Measurements from ENCODE around the gene SLC2A8.

The SLC2A8 gene

DNA sequence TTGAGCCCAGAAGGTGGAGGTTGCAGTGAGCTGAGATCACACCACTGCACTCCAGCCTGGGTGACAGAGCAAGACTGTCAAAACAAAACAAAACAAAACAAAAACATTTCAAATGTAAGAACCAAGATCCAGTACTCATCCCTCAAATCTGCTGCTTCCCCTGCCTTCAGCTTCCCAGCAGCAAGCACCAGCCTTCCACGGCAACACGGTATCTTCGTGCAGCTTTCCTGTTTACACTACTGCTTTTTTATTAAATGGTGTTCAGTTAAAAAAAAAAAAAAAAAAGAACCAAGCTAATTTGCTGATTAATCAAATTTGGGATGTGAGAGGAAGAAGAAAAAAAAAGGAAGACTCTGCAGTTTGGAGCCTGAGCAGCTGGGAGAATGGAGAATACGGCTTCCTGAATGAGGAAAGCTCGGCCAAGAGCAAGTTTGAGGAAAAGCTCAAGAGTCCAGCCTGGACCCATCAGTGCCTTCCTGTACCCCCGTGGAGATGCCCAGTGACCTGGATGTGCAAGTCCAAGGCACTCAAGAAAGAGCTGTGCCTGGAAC, 28.0 kb upstream of the SLC2A8 start:
- intact Hi-C loops (cut with DNase I; ENCODE audit: low total_unique reads) = no loop called here
- Histone ChIP-seq H3K4me3 (no peak overlapping the region), H3K4me1 (peaks cover 0 to 10% (median 0%) of the 10 kb centered on the region in 4 donors), H3K27ac (no peak overlapping the region), H3K27me3 (no peaks in the 10 kb centered on the region), H3K9me3 (no peaks in the 10 kb centered on the region), H3K36me3 (peaks cover 29 to 51% (median 32%) of the 10 kb centered on the region in 3 donors)
- TF ChIP-seq, protein P1, sequence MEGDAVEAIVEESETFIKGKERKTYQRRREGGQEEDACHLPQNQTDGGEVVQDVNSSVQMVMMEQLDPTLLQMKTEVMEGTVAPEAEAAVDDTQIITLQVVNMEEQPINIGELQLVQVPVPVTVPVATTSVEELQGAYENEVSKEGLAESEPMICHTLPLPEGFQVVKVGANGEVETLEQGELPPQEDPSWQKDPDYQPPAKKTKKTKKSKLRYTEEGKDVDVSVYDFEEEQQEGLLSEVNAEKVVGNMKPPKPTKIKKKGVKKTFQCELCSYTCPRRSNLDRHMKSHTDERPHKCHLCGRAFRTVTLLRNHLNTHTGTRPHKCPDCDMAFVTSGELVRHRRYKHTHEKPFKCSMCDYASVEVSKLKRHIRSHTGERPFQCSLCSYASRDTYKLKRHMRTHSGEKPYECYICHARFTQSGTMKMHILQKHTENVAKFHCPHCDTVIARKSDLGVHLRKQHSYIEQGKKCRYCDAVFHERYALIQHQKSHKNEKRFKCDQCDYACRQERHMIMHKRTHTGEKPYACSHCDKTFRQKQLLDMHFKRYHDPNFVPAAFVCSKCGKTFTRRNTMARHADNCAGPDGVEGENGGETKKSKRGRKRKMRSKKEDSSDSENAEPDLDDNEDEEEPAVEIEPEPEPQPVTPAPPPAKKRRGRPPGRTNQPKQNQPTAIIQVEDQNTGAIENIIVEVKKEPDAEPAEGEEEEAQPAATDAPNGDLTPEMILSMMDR (IDR thresholded peaks at IDR 0.05) = no peak
- DNase-seq = no peak

DNA sequence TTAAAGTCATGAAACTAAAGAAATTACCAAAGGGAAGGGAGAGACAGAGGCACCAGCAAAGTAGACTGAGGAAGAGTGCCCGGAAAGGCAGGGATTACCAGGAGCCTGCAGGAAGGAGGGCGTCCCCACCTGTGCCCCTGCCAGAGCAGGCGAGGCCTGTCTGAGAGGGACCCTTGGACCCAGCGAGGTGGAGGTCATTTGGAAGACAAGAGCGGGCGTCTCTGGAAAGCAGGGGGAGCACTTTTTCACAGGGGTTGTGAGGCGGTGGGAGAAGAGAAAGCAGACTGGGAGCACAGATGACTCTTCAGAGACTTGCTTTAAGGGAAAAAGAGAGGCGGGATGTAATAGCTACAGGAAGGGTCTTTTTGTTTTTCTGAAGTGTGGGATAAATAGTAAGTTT, 27.5 kb upstream of the SLC2A8 start:
- no peak overlapping the region for H3K27ac ChIP-seq
- H3K4me1 ChIP-seq = peaks cover 0 to 10% (median 0%) of the 10 kb centered on the region in 4 donors
- DNase-seq = no peak
- H3K36me3 ChIP-seq = peaks cover 24 to 46% (median 32%) of the 10 kb centered on the region in 3 donors
- no peaks in the 10 kb centered on the region for H3K27me3 ChIP-seq
- TF ChIP-seq, protein P1 (IDR thresholded peaks at IDR 0.05) = no peak
- intact Hi-C loops (cut with DNase I; ENCODE audit: low total_unique reads) = no loop called here
- no peak overlapping the region for H3K4me3 ChIP-seq
- H3K9me3 ChIP-seq = no peaks in the 10 kb centered on the region

DNA sequence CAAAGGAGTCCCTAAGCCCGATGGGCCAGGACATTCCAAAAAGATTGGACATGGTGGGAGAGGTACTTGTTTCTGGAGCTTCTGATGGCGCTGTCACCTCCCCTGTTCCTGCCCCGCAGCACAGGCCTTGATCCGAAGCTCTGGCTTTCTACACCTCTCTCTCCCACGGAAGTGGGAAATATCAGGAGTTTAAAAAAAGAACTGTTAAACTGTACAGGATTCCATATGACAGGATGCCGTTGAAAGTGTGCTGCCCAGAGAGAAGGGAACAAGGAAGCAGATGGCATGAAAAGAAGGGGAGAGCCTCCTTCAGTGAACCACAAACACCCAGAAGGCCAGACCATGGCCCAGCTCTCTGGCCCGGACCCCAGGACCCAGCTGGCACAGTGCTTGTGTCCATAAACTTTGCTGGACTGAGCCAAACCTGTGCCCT, 26.8 kb upstream of the SLC2A8 start:
- intact Hi-C loops (cut with DNase I; ENCODE audit: low total_unique reads) = no loop called here
- no peak for DNase-seq
- Histone ChIP-seq H3K9me3 (no peaks in the 10 kb centered on the region), H3K27ac (no peak overlapping the region), H3K27me3 (no peaks in the 10 kb centered on the region), H3K4me1 (peaks cover 0 to 10% (median 0%) of the 10 kb centered on the region in 4 donors), H3K4me3 (no peak overlapping the region), H3K36me3 (peaks cover 17 to 39% (median 26%) of the 10 kb centered on the region in 3 donors)
- TF ChIP-seq, protein P1 (IDR thresholded peaks at IDR 0.05) = no peak

DNA sequence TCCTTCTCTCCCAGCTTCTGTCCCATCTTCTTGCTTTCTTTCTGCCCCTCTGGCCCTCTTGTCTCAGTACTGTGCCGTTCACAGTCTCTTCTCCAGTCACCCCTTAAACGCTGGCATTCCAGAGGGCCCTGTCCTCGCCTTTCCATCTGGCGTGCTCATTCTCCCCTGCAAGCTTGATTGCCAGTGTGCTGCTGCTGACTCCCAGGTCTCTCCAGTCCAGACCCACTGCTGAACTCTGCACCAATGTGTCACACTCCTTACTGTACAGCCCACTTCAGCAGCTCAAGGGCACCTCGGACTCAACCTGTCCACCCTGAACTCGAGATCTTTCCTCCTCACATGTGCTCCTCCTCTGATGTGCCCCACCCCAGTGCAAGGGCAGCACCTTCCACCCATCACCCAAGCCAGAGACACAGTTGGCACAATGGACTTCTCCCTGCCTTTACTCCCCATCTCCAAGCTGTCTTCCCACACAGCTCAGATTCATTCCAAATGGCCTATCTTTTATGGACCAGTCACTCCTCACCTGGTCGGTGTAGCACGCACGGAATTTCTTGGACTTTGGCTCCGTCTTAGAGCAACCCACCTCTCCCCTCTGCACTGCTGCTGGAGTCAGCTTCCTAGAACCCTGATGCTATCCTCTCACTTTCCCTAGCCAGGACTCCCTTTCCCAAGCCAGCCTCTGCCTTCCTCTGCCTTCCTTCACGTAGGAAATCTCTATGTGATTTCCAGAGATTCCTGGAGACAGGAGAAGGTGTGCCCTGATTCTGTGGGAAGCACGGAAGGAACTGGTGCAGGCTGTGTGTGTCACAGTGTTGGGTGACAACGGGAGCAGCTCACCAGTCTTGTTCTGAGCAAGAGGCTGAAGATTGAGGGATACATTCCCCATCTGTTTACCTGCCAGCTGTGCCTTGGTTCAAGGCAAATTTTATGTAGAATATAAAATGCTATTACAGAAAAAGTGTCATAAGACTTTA, 26.0 kb upstream of the SLC2A8 start:
- DNase-seq = no peak
- TF ChIP-seq, protein P1 (IDR thresholded peaks at IDR 0.05) = no peak
- Histone ChIP-seq H3K4me3 (no peak overlapping the region), H3K9me3 (no peaks in the 10 kb centered on the region), H3K27ac (no peak overlapping the region), H3K36me3 (peaks cover 11 to 31% (median 20%) of the 10 kb centered on the region in 3 donors), H3K4me1 (peaks cover 0 to 10% (median 0%) of the 10 kb centered on the region in 4 donors), H3K27me3 (no peaks in the 10 kb centered on the region)
- intact Hi-C loops (cut with DNase I; ENCODE audit: low total_unique reads) = no loop called here

DNA sequence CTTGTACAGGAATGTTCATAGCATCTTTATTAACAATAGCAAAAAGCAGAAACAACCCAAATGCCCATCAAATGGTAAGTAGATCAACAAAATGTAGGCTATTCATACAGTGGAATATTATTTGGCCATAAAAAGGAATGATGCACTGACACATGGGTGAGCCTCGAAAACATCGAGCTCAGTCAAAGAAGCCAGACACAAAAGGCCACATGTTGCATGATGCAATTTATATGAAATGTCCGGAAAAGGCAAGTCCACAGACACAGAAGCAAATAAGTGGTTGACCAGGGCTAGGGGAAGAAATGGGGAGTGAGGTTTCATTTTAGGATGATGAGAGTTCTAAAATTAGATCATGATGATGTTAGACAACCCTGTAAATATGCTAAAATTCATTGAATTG, 16.5 kb upstream of the SLC2A8 start:
- Histone ChIP-seq H3K4me3 (no peak overlapping the region), H3K4me1 (no peaks in the 10 kb centered on the region), H3K27ac (no peak overlapping the region), H3K27me3 (no peaks in the 10 kb centered on the region), H3K36me3 (peaks cover 0 to 13% (median 0%) of the 10 kb centered on the region in 3 donors), H3K9me3 (peaks cover 0 to 3% (median 0%) of the 10 kb centered on the region in 3 donors)
- TF ChIP-seq, protein P1 (IDR thresholded peaks at IDR 0.05) = no peak
- intact Hi-C loops (cut with DNase I; ENCODE audit: low total_unique reads) = no loop called here
- no peak for DNase-seq

Measured in tibial artery (tissue), 4 donors.